GM12872 (cell line): ENCODE measurements around the gene DIDO1.

Source experiments
- TF ChIP-seq, protein P1 (sequence below): IDR thresholded peaks from 3 replicates; pipeline ENCODE4 v1.5.1; 2011; ENCODE audit warnings: low read depth, mild to moderate bottlenecking, low read length, moderate library complexity; ENCODE audit not compliant: insufficient read depth

The DIDO1 gene

DNA sequence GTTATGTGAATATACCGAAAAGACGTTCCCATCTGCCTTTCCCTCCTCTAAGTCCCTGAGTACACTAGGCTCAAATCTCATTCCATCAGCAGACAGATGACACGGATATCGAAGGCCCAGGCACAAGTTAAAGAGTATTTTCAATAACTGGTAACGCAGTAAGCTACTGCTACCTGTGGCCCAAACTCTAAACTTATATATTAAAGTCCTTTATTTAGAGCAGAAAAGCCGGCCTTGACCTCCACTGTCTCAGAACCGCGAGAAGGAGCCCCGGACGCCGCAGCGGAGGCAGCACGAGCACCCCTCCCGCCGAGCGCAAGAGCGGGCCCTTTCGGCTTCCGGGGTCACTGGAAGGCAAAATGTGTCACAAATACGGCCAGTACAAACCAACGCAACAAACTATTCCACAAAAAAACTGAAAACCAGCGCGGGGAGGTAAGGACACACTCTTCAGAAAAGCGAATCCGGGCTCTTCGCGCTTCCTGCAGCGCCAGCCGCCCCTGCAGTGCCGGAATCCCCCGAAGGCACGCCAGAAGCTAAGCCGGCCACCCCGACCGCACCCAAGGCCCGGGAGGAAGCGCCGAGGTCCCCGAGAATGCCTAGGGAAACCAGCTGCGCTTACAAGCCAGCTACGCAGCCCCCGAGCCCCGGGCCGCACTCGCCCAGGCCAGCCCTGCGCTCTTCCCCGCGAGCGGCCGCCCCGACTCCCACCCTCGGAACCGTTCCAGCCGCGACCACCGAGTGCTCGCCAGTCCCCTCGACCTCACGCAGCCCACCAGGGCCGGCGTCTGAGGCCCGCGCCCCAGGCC, 681 bp downstream of the DIDO1 start:
- TF ChIP-seq, protein P1, sequence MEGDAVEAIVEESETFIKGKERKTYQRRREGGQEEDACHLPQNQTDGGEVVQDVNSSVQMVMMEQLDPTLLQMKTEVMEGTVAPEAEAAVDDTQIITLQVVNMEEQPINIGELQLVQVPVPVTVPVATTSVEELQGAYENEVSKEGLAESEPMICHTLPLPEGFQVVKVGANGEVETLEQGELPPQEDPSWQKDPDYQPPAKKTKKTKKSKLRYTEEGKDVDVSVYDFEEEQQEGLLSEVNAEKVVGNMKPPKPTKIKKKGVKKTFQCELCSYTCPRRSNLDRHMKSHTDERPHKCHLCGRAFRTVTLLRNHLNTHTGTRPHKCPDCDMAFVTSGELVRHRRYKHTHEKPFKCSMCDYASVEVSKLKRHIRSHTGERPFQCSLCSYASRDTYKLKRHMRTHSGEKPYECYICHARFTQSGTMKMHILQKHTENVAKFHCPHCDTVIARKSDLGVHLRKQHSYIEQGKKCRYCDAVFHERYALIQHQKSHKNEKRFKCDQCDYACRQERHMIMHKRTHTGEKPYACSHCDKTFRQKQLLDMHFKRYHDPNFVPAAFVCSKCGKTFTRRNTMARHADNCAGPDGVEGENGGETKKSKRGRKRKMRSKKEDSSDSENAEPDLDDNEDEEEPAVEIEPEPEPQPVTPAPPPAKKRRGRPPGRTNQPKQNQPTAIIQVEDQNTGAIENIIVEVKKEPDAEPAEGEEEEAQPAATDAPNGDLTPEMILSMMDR: no peak

DNA sequence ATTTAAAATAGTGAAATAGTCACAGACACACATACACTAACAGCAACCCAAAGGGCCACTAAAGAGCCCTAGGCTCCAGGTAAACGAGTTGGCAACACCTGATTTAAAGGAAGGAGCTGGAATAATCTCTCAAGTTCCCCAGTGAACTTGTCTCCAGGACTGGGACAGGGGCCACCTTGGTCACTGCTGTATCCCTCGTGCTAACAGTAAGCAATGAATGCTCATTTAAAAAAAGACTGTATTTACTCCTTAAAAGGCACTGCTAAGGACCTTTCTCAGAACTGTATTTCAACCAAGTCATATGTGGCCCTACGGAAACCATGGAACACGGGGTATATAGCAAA, 1.3 kb downstream of the DIDO1 start:
- TF ChIP-seq, protein P1: no peak

DNA sequence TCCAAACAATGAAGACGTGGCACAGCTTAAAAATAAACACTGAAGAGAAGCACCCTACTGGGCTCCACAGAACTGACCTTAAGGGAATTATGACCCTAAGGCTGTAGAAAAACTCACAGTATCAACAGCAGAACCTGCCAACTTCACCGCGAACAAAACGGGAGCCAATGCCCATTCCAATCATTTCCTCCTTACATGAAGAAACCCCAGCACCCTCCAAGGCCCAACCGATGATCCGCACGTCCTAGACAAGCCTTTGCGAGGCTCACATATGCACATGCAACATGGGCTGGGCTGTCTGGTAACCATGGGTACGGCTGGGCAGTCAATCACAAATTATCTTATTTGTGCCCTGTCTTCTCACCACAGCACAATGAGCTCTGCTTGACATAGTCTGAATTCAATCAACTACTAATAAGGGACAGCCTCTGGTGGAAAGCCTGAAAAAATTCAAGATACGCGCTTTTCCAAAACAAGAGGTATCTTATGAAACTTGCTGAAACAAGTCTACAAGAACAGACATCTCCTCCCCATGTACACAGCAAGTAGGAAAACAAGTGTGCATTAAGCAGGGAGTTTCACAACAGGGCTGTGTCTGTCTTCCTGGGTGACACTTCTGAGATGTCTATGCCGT, 1.7 kb downstream of the DIDO1 start:
- TF ChIP-seq, protein P1: no peak

DNA sequence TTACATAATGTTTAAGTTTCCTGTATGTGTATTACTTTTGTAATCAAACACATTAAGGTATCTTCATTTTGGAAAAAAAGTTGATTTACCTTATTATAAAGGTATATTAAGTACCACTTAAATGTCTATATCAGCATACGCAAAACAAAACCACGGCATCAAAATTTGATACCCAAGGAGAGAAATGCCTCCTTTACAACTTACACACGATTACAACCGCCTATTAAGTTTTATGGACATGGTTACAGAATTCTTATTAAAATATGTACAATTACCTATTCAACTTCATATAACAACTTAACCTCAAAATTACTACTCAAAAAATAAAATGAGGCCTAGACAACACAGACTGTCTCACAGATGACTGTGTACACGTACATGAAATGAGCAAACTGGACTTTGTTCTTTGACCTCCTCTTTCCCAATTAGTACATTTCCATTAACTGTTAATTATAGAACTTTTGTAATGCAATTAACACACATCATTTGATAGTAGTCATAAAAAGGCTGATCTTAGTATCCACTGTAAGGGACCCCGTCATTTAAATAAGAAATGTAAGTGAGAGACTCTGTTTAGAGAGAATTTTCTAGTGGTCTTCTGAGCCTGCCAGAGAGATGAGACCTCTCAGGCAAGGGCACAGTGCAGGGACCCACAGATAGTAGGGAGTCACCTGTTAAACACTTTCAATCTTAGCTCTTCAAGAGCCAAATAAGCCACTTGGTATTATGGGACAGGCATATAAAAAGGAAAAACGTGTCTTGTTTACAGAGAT, 2.5 kb downstream of the DIDO1 start:
- TF ChIP-seq, protein P1: no peak

DNA sequence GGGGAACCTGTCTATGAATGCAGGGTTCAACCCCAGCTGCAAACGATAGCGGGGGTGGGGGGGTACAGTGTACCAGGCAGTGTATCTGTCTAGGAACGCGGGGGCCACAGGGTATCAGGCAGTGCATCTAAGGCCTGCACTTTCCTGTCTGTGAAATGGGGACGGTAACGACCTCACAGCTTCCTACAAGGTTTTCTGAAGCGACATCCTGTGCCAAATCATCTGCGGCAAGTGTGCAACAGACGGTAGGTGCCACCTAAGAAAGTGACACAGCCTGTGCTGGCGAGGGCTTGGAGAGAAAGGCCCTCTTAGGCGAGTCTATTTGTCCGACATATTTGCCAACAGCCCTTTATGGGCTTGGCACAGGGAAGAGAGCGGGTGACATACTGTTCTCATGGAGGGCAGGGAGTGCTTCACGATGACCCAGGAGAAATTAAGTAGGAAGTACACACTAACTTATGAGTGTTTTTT, 3.8 kb downstream of the DIDO1 start:
- TF ChIP-seq, protein P1: no peak

DNA sequence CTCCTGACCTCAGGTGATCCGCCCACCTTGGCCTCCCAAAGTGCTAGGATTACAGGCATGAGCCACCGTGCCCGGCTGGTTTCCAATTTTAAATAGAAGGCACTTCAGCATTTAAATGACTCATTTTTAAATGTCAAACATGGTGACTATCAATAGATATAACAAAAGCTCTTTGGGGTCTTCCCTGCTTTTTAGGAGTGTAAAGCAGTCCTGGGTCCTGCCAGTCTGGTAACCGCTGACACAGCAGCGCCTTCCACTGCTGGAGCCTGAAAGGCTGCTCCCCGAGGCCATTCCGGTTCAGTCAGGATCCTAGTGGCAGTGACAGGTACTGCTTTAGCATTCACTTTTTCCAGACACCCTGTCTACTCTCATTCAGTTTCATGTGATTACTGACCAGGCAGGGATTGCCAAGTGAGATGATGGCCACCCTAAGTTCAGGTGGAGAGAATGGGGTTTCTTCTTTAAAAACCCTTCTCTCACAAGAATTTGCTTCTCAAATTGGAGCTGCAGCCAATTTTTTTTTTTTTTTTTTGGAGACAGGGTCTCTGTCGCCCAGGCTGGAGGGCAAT, 5.1 kb downstream of the DIDO1 start:
- TF ChIP-seq, protein P1: peak; percentile 77
